H9 (cell line): ENCODE data around the gene TOGARAM1. TPM values are rescaled to one million over a fixed set of nuclear protein-coding genes. Genes with fewer than 3 reads are reported as not detected.

ENCODE experiments used
- DNase-seq: peaks from one replicate; pipeline ENCODE4 v3.0.0-alpha.2; 2017
- H2AFZ ChIP-seq: one replicate; pipeline ENCODE4 v1.6.1; 2013; ENCODE audit warnings: mild to moderate bottlenecking, low read length, control low read depth, moderate library complexity
- H2AK5ac ChIP-seq: 2 replicates; pipeline ENCODE4 v1.6.1; 2013; ENCODE audit warnings: low read length, control low read depth, mixed read lengths; ENCODE audit not compliant: insufficient read length
- H2BK120ac ChIP-seq: one replicate; pipeline ENCODE4 v1.6.1; 2013; ENCODE audit warnings: low read depth, mild to moderate bottlenecking, low read length, control low read depth, inconsistent platforms; ENCODE audit not compliant: poor library complexity, severe bottlenecking
- H2BK12ac ChIP-seq: 2 replicates; pipeline ENCODE4 v1.6.1; 2013; ENCODE audit warnings: low read length, control low read depth, mixed read lengths, low read depth; ENCODE audit not compliant: insufficient read length
- H2BK15ac ChIP-seq: 2 replicates; pipeline ENCODE4 v1.6.1; 2013; ENCODE audit warnings: low read depth, low read length, control low read depth
- H2BK20ac ChIP-seq: one replicate; pipeline ENCODE4 v1.6.1; 2013; ENCODE audit warnings: low read depth, mild to moderate bottlenecking, low read length, control low read depth, inconsistent platforms; ENCODE audit not compliant: poor library complexity, severe bottlenecking
- H2BK5ac ChIP-seq: 2 replicates; pipeline ENCODE4 v1.6.1; 2013; ENCODE audit warnings: low read length, control low read depth, mixed read lengths; ENCODE audit not compliant: insufficient read length
- H3K14ac ChIP-seq: 2 replicates; pipeline ENCODE4 v1.6.1; 2013; ENCODE audit warnings: low read length, control low read depth; ENCODE audit not compliant: insufficient read depth
- H3K18ac ChIP-seq: 2 replicates; pipeline ENCODE4 v1.6.1; 2013; ENCODE audit warnings: low read depth, mild to moderate bottlenecking, mixed read lengths, low read length, control low read depth; ENCODE audit not compliant: insufficient read length
- H3K23ac ChIP-seq: 2 replicates; pipeline ENCODE4 v1.6.1; 2013; ENCODE audit warnings: low read length, control low read depth, mixed read lengths, low read depth; ENCODE audit not compliant: insufficient read length
- H3K23me2 ChIP-seq: 2 replicates; pipeline ENCODE4 v1.6.1; 2013; ENCODE audit warnings: low read depth, mild to moderate bottlenecking, mixed read lengths, low read length, control low read depth; ENCODE audit not compliant: insufficient read length, poor library complexity, severe bottlenecking
- H3K27ac ChIP-seq: 2 replicates; pipeline ENCODE4 v1.5.1; 2013; ENCODE audit warnings: low read length, control low read depth, mixed read lengths, low read depth; ENCODE audit not compliant: insufficient read length
- H3K27me3 ChIP-seq: 2 replicates; pipeline ENCODE4 v1.6.1; 2013; ENCODE audit warnings: low read length, control low read depth, inconsistent platforms; ENCODE audit not compliant: insufficient read depth
- H3K4ac ChIP-seq: 2 replicates; pipeline ENCODE4 v1.6.1; 2013; ENCODE audit warnings: low read depth, mild to moderate bottlenecking, control low read depth, inconsistent platforms, low read length, moderate library complexity
- H3K4me1 ChIP-seq: 2 replicates; pipeline ENCODE4 v1.6.1; 2013; ENCODE audit warnings: low read length, control low read depth, inconsistent platforms; ENCODE audit not compliant: insufficient read depth
- H3K4me2 ChIP-seq: 2 replicates; pipeline ENCODE4 v1.6.1; 2013; ENCODE audit warnings: low read length, control low read depth, mixed read lengths; ENCODE audit not compliant: insufficient read length, insufficient read depth
- H3K56ac ChIP-seq: 2 replicates; pipeline ENCODE4 v1.6.1; 2013; ENCODE audit warnings: low read depth, mild to moderate bottlenecking, mixed read lengths, low read length, control low read depth; ENCODE audit not compliant: insufficient read length
- H3K79me1 ChIP-seq: 2 replicates; pipeline ENCODE4 v1.6.1; 2013; ENCODE audit warnings: low read depth, mild to moderate bottlenecking, moderate library complexity, low read length, control low read depth, inconsistent platforms; ENCODE audit not compliant: insufficient read depth, poor library complexity, severe bottlenecking
- H3K79me2 ChIP-seq: 2 replicates; pipeline ENCODE4 v1.6.1; 2013; ENCODE audit warnings: low read length, control low read depth, inconsistent platforms; ENCODE audit not compliant: insufficient read depth
- H3K9ac ChIP-seq: 2 replicates; pipeline ENCODE4 v1.6.1; 2013; ENCODE audit warnings: low read length, control low read depth, mixed read lengths; ENCODE audit not compliant: insufficient read length; ENCODE audit errors: extremely low read depth
- H3K9me3 ChIP-seq: one replicate; pipeline ENCODE4 v1.6.1; 2013; ENCODE audit warnings: low read depth, low read length, inconsistent platforms; ENCODE audit not compliant: control insufficient read depth
- H3T11ph ChIP-seq: one replicate; pipeline ENCODE4 v1.6.1; 2013; ENCODE audit warnings: mild to moderate bottlenecking, low read length, control low read depth, inconsistent platforms
- H4K20me1 ChIP-seq: one replicate; pipeline ENCODE4 v1.6.1; 2013; ENCODE audit not compliant: control insufficient read depth, insufficient read length, insufficient read depth
- H4K5ac ChIP-seq: 2 replicates; pipeline ENCODE4 v1.6.1; 2013; ENCODE audit warnings: low read depth, mild to moderate bottlenecking, mixed read lengths, low read length, control low read depth; ENCODE audit not compliant: insufficient read length
- H4K8ac ChIP-seq: replicated peaks from 2 replicates; pipeline ENCODE4 v1.6.1; 2013; ENCODE audit warnings: low read length, control low read depth, mixed read lengths, low read depth; ENCODE audit not compliant: insufficient read length
- H4K91ac ChIP-seq: 2 replicates; pipeline ENCODE4 v1.6.1; 2013; ENCODE audit warnings: low read depth, mild to moderate bottlenecking, moderate library complexity, mixed read lengths, low read length, control low read depth; ENCODE audit not compliant: insufficient read length
- H3K27ac Mint-ChIP-seq, 3 experiments: 2 replicates in 2 of 3; 3 replicates in 1 of 3; pipeline ENCODE4 v1.8.0; 2020 to 2021; ENCODE audit warnings: mixed read lengths in 3 of 3, mild to moderate bottlenecking in 1 of 3, moderate library complexity in 1 of 3
- H3K27me3 Mint-ChIP-seq: 2 replicates; pipeline ENCODE4 v1.8.0; 2021; ENCODE audit warnings: low read depth, mild to moderate bottlenecking, moderate library complexity, mixed read lengths
- H3K36me3 Mint-ChIP-seq, 3 experiments: 2 replicates in 2 of 3; 3 replicates in 1 of 3; pipeline ENCODE4 v1.8.0; 2020 to 2021; ENCODE audit warnings: low read depth in 3 of 3, mixed read lengths in 3 of 3; ENCODE audit not compliant: insufficient read depth in 1 of 3
- H3K4me1 Mint-ChIP-seq, 2 experiments: 2 replicates each; pipeline ENCODE4 v1.8.0; 2020; ENCODE audit warnings: mixed read lengths in 2 of 2
- H3K4me3 Mint-ChIP-seq, 2 experiments: 2 replicates in 1 of 2; 3 replicates in 1 of 2; pipeline ENCODE4 v1.8.0; 2020 to 2021; ENCODE audit warnings: mild to moderate bottlenecking in 2 of 2, mixed read lengths in 2 of 2, moderate library complexity in 1 of 2
- H3K9me3 Mint-ChIP-seq, 2 experiments: 2 replicates in 1 of 2; 3 replicates in 1 of 2; pipeline ENCODE4 v1.8.0; 2020; ENCODE audit warnings: mild to moderate bottlenecking in 2 of 2, mixed read lengths in 2 of 2, moderate library complexity in 1 of 2
- WGBS: extraction: QIAGEN DNeasy Blood & Tissue Kit; methylation state at CpG from one replicate; pipeline ENCODE4 v1.1.7; 2013; ENCODE audit warnings: missing lambda C conversion rate, low lambda C conversion rate, mixed read lengths; ENCODE audit not compliant: insufficient read length; ENCODE audit errors: extremely low coverage; 5-methylcytosine and 5-hydroxymethylcytosine counted together
- total RNA-seq: library from RNA; stranded (reverse); gene quantifications from 2 replicates; pipeline ENCODE4 v1.2.1, GENCODE V29; 2021
- TF ChIP-seq, protein P1 (sequence below): fragments of 200-600 bp; sonication (generic); conservative IDR thresholded peaks from 3 replicates; pipeline ENCODE4 v1.8.0; 2021; ENCODE audit warnings: antibody characterized with exemption, mild to moderate bottlenecking

TOGARAM1 gene
- total RNA-seq, 1 experiment from 2014 or later, result 11.4 TPM

DNA sequence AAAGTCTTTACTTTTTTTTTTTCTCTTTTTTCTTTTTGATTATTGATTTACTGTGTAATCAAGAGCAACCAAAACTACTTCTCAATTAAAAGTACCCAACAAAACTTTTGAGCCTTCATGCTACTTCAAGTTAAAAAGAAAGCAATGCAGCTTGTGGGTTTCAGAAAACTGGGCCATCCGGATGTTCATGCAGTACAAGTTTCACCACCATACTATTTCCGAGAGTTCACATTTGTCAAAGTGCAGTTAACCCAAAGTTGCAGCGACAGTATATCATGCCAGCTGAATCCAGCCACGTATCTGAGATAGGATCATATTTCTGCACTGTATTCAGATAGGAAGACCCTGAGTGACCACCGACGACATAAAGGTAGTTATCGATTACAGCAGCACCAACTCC, 33.2 kb upstream of the TOGARAM1 start:
- no peak overlapping the region for H3K23ac ChIP-seq
- no peak overlapping the region for H4K91ac ChIP-seq
- no peak overlapping the region for H3T11ph ChIP-seq
- no peak overlapping the region for H3K27ac ChIP-seq
- H2BK15ac ChIP-seq, result no peak overlapping the region
- H4K8ac ChIP-seq, result no peak overlapping the region
- H2BK5ac ChIP-seq, result no peak overlapping the region
- no peaks in the 10 kb centered on the region for H3K9me3 ChIP-seq
- H3K36me3 Mint-ChIP-seq, result peaks cover 0 to 7% (median 0%) of the 10 kb centered on the region in 3 experiments; a peak in 2 of 7 replicates
- TF ChIP-seq, protein P1, sequence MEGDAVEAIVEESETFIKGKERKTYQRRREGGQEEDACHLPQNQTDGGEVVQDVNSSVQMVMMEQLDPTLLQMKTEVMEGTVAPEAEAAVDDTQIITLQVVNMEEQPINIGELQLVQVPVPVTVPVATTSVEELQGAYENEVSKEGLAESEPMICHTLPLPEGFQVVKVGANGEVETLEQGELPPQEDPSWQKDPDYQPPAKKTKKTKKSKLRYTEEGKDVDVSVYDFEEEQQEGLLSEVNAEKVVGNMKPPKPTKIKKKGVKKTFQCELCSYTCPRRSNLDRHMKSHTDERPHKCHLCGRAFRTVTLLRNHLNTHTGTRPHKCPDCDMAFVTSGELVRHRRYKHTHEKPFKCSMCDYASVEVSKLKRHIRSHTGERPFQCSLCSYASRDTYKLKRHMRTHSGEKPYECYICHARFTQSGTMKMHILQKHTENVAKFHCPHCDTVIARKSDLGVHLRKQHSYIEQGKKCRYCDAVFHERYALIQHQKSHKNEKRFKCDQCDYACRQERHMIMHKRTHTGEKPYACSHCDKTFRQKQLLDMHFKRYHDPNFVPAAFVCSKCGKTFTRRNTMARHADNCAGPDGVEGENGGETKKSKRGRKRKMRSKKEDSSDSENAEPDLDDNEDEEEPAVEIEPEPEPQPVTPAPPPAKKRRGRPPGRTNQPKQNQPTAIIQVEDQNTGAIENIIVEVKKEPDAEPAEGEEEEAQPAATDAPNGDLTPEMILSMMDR, result no peak
- H2AFZ ChIP-seq, result no peak overlapping the region
- no peak overlapping the region for H3K4me3 Mint-ChIP-seq
- no peak overlapping the region for H2AK5ac ChIP-seq
- DNase-seq, result no peak
- no peak overlapping the region for H3K4ac ChIP-seq
- H3K27ac Mint-ChIP-seq, result no peak overlapping the region
- no peaks in the 10 kb centered on the region for H3K4me1 Mint-ChIP-seq
- H3K79me2 ChIP-seq, result no peaks in the 10 kb centered on the region
- no peak overlapping the region for H2BK12ac ChIP-seq
- H3K4me2 ChIP-seq, result no peak overlapping the region
- no CpG with 5 or more reads among the region's 7 CpGs for WGBS
- no peak overlapping the region for H3K14ac ChIP-seq
- H3K56ac ChIP-seq, result no peak overlapping the region
- no peak overlapping the region for H3K18ac ChIP-seq
- H2BK20ac ChIP-seq, result no peak overlapping the region
- no peaks in the 10 kb centered on the region for H3K27me3 Mint-ChIP-seq
- no peaks in the 10 kb centered on the region for H3K9me3 Mint-ChIP-seq
- H3K27me3 ChIP-seq, result no peaks in the 10 kb centered on the region
- no peak overlapping the region for H2BK120ac ChIP-seq
- no peaks in the 10 kb centered on the region for H3K79me1 ChIP-seq
- H3K9ac ChIP-seq, result no peak overlapping the region
- no peaks in the 10 kb centered on the region for H3K23me2 ChIP-seq
- no peaks in the 10 kb centered on the region for H4K20me1 ChIP-seq
- H3K4me1 ChIP-seq, result no peaks in the 10 kb centered on the region
- H4K5ac ChIP-seq, result no peak overlapping the region
